GM19324 (cell line): ENCODE measurements around the gene CARD19.

ENCODE experiments used
- ATAC-seq: cut with Tn5 transposase; IDR thresholded peaks from one replicate; pipeline ENCODE4 v1.9.1; 2021; ENCODE audit warnings: mild to moderate bottlenecking, moderate library complexity; ENCODE audit not compliant: unreplicated experiment, low FRiP score

The CARD19 gene

DNA sequence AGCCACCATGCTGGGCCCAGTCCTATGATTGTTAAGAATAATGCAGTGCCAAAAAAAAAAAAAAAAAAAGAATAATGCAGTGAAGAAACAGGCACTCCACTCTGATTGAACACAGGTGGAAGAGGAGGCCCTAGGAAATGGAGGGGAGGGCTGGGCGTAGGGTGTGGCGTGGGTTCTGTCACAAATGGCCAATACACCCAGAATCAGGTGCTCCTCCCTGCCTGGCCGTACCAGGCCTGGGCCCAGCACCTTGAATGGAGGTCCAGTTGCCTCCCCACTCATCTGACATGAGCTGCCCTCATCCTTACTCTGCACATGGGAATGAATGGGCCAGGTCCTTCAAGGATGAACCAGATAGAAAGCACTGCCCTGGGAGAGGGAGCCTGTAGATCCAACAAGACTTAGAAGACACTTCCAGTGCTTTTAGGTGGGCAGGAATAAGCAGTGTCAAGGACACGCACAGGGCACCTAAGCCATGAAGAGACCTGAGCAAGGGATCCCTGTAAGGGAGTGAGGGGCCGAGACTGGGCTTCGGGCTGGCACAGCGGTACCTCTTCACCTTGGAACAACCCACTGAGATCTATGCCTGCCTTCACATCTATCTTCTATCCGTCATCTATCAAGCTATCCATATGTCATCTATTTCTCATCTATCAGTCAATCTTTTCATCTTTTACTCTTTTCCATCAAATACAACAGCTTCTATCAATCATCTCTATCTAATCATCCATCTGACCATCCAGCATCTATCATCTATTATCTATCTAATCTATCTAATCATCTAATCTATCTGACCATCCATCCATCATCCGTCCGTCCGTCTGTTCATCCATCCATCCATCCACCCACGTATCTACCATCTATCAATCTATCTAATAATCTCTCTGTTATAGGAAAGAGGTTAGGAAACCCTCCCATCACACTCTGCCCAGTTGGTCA lies 22.2 kb downstream of the CARD19 start:
- ATAC-seq, result no peak

- ATAC-seq, result no peak
Observed at GRCh38 chr9:93118863-93119702, 23.1 kb downstream of the CARD19 start.

- no peak for ATAC-seq
Observed at GRCh38 chr9:93119703-93119952, 23.6 kb downstream of the CARD19 start.

DNA sequence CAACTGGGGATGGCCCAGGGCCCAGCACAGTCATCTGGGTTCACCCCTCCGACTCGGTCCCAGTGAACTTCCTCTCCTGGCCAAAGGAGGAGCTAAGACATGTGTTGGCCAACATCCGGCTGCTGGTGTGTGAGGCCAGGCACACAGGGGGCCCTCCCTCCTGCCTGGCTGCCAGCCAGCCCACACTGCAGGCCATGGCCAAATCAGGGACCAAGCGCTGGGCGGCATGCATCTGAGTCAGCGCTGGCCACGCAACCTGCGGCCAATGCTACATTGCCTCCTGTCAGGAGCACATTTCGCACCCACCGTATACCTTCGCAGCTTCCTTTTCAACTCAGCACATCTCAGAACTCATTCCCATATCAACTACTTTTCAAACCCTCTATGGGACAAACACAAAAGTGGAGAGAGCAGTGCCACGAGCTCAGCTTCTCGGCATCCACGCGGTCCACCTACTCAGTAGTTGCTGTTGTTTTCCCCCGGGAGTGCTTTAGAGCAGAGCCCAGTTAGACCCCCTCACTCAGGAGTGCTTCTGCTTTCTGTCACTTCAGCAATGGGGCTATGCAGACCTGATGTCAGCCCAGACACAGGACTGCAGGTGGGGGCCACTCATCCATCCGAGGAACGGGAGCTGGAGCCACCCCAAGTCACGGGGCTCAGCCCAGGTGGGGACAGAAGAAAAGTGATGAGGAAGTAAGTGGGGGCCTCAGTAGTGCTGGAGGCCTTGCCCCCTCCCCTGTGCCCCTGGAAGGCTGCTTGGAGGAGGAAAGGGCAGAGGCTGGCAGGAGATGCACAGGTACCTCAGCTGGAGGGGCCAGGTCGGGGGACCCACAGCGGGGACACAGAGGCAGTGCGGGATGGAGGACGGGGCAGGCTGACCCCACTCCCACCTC lies 24.2 kb downstream of the CARD19 start:
- ATAC-seq, result peak; percentile 68

DNA sequence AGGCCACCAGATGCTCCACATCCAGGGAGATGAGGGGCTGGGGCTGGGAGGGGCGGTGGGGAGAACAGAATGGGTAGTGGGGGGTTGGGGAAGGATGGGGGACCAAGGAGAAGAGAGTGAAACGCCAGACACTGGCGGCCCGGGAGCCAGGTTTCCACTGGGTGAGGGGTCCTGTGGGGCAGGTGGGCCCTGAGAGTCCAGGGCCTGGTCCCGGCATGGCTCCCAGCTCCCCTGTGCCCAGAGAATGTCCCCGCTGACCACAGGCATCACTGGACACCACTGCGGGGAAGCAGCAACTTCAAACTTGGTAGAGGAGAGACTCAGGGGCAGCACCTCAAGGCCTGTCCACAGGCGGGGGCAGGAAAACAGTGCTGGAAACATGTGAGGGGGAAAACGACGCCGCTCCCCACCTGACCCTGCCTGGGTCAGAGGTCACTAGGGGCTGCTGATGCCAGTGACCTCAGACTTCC lies 24.9 kb downstream of the CARD19 start:
- no peak for ATAC-seq

GRCh38 chr9:93121316-93122241 lies 25.6 kb downstream of the CARD19 start:
- ATAC-seq, result no peak

DNA sequence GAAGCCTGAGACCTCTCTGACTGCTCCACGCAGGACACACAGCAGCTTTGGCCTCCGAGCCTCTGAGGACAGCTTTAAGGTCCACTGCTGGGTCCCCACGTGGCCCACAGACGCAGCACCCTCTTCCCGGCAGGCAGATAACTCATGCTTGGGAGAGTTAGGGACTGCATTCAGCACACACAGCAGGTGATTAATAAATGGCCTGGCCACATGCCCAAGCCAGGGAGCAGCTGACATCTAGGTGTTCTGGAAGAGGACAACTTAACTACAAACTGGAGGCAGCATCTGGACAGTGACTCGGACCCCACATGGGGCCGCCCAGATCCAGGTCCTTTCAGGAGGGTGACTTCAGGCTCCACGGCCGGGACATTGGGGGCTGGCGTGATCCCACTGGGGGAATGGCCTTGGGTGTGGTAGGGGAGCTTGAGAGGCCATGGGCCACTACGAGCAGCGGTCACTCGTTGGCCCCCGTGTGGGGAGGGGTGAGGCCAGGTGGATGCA lies 26.8 kb downstream of the CARD19 start:
- no peak for ATAC-seq

DNA sequence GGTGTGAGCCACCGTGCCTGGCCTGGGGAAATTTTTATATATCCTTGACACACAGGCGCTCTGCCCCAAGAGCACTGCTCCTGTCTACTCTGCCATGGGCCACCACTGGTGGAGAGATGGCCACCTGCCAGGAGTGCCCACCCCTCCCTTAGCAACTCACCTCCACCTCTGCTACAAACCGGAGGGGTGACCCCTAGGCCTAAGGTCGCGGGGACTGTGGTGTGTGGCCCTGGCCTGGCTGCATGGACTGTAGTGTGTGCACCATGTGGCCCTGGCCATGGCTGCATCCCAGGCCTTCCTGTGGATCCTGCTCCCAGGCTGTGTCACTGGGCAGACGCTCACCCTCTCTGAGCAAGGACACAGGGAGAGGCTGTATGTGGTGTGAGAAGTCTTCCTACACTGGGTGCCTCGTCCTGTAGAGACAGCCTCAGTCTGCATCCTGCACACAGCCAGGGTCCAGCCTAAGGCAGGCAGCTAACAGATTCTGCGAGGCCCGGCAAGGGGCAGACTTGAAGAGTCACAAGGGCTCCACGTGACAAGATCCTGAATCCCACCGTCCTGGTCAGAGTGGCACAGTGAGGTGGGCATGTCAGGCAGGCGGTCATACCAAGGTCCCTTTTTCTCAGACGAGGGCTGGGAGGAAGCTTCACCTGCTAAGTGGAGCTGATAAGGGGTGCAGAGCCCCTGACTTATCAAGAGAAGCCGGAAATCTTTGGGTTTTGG lies 27.7 kb downstream of the CARD19 start:
- no peak for ATAC-seq

- no peak for ATAC-seq
Observed at GRCh38 chr9:93124793-93125192, 28.8 kb downstream of the CARD19 start.

DNA sequence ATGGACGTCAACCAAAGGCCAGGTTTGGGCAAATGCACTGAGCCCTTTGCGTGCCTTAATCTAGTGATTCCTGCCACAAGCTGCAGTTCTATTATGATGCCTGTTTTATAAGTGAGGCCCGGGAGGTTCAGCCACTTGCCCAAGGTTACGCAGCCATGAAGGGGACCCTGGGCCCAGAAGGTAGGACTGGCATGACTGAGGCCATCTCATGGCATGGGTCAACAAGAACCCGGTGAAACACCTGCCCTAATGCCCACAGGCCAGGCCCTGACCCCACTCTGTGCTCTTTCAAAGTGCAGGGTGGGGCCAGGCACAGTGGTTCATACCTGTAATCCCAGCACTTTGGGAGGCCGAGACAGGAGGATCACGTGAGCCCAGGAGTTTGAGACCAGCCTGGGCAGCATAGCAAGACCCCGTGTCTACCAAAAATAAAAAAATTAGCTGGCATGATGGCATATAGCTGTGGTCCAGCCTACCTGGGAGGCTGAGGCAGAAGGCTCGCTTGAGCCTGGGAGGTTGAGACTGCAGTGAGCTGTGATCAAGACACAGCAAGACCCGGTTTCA lies 29.4 kb downstream of the CARD19 start:
- no peak for ATAC-seq

DNA sequence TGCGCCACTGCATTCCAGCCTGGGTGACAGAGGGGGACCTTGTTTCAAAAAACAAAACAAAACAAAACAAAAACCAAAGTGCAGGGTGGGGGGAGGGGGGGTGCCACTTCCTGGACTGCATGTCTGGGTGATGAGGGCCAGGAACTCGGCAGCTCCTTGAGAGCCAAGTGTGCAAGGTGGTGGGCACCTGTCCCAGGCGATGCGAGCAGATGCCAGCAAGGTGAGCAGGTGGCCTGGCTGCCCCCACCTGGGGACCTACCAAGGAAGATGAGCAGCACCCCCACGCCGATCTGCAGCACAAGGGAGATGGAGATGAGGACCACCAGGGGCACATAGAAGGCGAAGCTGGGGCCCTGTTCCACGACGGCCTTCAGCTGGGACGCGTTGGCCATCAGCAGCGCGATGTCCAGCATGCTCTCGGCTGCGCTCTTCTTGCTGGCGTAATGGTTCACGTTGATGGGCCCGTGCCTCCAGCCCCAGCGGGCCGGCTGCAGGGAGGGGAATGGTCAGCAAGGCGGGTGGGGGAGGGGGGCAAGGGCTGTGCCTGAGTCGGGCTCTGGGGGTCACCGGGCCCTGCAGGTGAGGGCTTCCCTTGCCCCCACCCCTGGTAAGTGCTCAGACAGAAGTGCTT lies 30.2 kb downstream of the CARD19 start:
- ATAC-seq, result no peak

GRCh38 chr9:93126825-93127368 lies 30.9 kb downstream of the CARD19 start:
- no peak for ATAC-seq

GRCh38 chr9:93127395-93127911 lies 31.4 kb downstream of the CARD19 start:
- ATAC-seq, result no peak

DNA sequence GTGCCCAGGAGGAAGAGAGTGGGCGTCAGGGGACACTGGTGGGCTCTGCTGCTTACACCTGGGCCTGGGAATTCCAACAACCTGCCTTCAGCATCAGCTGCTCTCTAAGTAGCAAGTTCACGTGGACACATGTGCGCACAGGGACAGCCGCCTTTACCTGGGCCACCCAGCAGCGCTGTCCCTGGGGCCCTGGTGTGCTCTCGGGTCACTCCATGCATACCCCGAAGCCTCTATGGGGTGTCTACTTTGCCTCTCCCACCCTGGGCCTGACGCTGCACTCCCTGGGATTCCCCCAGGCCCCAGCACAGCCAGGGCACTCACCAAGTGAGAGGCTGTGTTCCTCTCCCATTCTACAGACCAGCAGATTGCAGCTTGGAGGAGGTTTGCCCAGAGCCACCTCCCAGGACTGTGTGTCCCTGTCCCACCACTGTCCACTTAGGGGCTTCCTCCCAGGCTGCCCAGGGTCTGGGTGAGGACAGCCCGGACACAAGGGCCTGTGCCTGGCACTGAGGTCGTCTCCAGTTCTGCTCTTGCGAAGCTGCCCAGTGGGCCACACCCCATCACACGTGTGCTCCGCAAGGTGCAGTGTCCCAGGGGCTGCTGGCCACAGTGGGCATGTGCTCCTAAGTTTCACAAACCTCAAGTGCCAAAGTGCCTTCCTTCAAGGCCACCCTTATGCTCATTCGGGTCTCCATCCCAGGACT lies 32.1 kb downstream of the CARD19 start:
- no peak for ATAC-seq

GRCh38 chr9:93128715-93129224 lies 32.8 kb downstream of the CARD19 start:
- no peak for ATAC-seq

DNA sequence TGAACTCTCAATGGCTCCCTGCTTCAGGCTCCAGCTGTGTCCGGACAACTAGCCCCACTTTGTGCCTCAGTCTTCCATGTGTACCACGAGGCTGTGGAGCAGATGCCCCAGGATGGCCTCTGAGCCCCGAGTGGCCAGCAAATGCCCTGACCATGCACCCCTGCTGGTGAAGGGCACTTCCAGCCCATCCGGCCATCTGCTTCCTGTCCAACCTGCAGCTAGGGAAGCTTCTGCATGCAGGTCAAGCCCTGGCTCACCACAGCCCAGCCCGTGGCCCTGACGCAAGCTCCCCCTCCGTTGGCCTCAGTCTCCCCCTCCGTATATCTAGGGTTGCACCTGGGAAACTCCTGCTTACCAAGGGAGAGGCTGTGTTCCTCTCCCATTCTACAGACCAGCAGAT lies 33.3 kb downstream of the CARD19 start:
- no peak for ATAC-seq
